Stimulated activated CD4-positive, alpha-beta T cell treated with anti-CD3 and anti-CD28 coated beads, Interleukin-12 subunit alpha, Interleukin-12 subunit beta, amount 100 ng/mL, for 48 hours (primary cell): ENCODE data around the gene C9orf72.

Experiments
- DNase-seq, 3 donors: peaks; one replicate each; pipeline ENCODE4 v3.0.0-alpha.2; 2020; ENCODE audit warnings: low read depth in 2 of 3, low spot score in 1 of 3

Gene C9orf72

DNA sequence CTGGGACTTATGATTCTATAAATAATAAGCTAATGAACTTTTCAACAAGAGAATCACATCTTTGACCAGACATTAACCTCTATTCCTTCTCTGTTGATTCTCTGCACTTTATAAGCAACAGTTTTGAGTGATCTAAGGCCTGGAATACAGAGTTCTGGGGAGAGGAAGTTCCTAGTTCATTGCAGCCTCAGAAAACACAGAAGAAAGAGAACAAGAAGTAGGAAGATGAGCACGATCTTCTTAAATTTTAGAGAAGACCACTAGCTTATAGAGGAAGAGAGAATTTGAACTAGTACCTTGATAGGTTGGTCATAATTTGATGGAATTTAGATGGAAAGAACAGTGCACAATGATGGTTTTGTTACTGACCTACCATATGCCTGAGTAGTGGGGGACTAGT, 8.5 kb upstream of the C9orf72 start:
- no peak for DNase-seq

- DNase-seq: peak; percentile 92 to 97 (median 93)
Measured at GRCh38 chr9:27573634-27574590, 631 bp upstream of the C9orf72 start.

GRCh38 chr9:27572566-27572917, 739 bp downstream of the C9orf72 start:
- no peak for DNase-seq

DNA sequence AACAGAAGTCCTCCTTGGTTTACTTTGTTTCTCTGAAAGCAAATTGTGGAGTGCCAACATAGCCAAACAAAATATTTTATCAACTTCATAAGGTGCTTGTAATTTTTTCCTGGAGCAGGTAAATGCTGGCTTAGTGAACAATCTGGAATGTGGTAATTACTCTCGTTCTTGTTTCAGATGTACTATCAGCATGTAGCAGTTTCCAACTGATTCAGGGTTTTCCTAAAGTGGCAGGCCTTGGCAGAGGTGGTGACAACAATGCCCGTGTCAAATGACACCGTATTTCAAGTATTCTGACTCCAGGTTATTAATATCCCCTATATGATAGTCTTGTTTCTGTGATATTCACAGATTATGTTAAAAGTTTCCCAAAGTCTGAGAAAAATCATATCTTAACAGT, 1.2 kb downstream of the C9orf72 start:
- no peak for DNase-seq

- no peak for DNase-seq
Measured at GRCh38 chr9:27571011-27571410, 2.3 kb downstream of the C9orf72 start.

DNA sequence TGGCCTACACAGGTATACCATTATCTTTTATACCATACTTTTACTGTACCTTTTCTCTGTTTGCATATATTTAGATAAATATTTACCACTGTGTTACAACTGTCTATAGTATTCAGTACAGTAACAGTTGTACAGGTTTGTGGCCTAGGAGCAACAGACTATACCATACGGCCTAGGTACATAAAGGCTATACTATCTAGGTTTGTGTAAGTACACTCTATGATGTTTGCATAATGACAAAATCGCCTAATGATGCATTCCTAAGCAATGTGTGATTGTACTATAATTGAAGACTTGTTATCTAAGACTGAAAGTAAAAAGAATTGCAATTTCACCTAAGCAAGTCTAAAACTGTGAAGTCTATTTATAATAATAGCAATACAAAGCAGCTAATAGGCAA, 3.9 kb downstream of the C9orf72 start:
- no peak for DNase-seq

- DNase-seq: no peak
Measured at GRCh38 chr9:27566118-27566517, 7.2 kb downstream of the C9orf72 start.

DNA sequence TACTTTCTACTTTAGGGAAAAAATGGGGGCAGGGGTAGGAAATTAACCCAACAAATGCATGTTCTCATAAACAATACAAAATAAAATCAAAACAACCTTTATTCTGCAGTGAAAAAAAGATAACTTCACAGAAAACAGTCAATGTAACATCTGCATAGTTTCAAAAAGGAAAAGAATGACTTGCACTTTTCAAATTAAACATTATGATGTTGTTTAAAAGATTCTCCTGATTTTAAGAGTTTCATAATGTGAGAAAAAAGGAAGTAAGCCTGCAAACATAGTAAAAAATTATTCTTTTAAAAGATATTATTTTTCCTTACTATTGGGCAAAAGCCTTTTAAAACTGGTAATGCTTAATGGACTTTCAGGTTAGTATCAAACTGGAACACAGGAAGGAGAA, 7.6 kb downstream of the C9orf72 start:
- DNase-seq: no peak

GRCh38 chr9:27564670-27565069, 8.6 kb downstream of the C9orf72 start:
- no peak for DNase-seq

DNA sequence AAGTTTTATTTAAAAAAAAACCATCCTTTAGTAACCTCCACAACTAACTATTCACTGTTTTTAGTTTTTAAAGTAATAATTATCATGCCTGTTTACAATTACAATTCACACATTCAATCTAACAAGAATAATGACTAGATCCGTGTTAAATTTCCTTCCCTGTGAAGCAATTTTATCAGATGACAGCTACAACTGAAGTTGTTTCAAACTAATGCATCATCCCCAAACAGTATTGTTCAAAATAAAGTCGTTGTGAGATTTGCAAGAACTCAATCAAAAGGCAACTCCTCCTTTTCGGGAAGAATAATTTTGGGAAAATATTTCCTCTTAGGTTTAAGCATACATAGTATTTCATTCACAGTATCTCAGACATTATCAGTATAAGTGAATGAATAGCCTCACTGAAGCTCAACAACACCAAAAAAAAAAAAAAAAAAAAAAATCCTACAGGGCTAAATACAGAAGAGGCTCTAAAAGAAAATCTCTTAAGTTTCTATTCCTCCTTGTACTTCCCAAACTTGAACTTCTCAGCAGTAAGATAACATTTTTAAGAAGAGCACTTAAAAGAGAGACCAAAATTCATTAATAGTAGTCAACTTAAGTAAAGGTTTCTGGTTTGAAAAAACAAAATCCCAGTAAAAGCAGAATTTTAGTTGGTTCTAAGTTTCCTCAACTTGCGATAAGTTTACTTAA, 9.4 kb downstream of the C9orf72 start:
- DNase-seq: no peak

DNA sequence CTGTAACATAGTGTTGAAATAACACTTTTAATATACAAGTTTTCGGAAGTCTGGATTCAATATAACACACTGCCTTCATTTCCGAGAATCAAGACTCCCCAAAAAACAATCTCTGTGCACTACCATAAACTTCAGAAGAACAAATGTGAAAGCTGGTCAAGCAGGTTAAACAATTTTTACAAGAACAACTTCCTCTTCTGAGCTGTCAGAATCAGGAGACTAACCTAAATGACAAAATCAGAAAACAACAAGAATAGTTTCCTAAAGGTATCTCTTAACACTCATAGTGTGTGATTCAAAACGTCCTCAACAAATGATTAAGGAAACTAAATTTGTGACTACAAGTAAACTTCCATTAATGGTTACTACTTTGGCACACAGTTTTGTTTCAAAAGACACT, 11.6 kb downstream of the C9orf72 start:
- DNase-seq: no peak

DNA sequence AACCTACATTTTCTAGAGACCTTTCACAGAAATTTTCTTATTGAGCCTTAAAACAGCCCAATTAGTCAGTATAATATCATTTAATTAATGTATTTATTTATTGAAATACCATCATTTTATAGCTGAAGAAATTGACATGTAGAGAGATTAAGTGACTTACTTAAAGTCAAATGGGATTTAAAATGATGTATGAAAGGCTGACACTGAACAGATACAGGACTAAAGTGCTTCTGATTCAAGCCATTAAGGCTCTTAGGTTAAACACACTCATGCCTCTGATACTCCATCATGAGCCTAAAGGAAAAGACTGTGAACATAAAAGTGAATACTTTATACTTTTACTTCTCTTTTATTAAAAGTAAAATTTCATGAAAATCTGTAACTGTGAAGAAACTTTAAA, 12.8 kb downstream of the C9orf72 start:
- DNase-seq: no peak

GRCh38 chr9:27558307-27558706, 15.0 kb downstream of the C9orf72 start:
- DNase-seq: no peak

GRCh38 chr9:27556470-27556869, 16.8 kb downstream of the C9orf72 start:
- no peak for DNase-seq

- DNase-seq: no peak
Measured at GRCh38 chr9:27554712-27555111, 18.6 kb downstream of the C9orf72 start.

- DNase-seq: no peak
Measured at GRCh38 chr9:27549196-27549755, 24.0 kb downstream of the C9orf72 start.

GRCh38 chr9:27548055-27548741, 25.1 kb downstream of the C9orf72 start:
- DNase-seq: no peak

DNA sequence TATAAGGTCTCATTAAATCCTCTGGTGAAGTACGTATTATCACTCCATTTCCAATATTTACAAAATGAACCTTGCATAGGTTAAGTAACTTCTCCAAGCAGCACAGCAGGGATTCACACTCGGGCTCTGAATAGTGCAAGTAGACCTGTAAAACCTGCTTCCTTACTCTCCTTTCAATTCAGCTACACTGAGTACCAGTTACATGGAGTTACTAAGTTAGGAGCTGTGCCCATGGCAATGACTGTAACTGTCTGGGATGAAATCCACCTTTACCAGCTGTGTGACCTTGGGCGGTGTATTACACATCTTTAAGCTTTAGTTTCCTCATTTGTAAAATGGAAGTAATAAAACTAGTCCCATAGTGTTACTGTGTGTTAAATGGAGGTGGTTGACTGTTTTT, 27.8 kb downstream of the C9orf72 start:
- no peak for DNase-seq

- no peak for DNase-seq
Measured at GRCh38 chr9:27542508-27542907, 30.8 kb downstream of the C9orf72 start.

GRCh38 chr9:27541740-27542139, 31.5 kb downstream of the C9orf72 start:
- no peak for DNase-seq

DNA sequence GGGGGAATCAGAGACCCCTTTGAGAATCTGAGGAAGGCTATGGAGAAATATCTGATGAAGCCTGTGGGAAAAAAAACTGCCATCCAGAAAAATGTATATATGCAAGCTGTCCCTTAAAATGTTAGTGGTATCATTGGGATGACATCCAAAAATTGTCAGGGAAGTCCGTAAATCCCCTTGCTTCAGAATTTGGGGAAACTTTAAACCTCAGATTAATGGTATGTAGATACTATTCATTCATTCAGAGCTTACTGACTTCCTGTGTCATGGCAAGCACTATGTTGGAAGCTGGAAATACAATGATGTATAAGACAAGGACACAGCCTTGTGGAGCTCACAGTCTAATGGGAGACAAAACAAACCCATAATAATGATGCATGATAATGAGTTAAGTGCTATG, 32.8 kb downstream of the C9orf72 start:
- DNase-seq: no peak
